ENCODE data around the gene FAM114A1.

DNA sequence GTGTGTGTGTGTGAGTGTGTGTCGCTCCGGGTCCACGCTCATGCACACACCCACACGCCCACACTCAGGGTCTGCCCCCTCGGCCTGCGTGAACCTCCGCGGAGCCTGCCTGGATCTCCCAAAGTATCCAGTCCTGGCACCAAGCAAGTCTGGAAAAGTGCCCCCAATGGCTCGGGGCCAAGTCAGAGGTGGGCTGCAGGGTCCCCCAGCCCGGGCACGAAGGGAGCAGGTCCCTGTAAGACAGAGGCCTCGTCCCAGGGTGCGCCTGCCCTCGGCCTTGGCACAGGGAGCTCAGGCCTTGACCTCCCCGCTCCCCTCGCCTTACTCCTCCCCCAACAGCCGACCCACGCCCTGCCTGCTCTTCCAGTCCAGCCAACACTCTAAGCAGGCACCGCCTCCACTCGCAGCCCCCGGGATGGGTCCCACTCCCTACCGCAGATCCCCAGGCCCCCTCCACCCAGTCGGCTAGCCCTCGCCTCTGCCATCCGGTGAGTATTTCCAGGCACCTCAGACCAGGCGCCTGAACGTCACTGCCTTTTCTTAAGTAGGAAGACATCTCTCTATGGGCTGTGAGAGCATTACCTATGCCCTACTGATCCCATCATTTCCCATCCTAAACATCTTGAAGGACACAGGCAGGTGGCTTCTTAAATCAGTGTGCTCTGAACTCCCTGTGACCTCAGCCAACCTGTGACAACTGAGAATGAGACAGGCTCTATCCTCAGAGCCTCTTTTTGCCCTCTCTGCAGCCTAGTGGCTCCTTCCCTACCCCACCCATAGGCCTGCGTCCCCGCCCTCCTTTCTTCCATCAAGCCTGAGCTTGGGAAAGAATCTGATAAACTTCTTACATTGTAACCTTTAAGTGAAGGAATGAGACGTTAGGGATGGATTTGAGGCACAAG lies 704 bp downstream of the FAM114A1 start:
- TF ChIP-seq, protein P1, sequence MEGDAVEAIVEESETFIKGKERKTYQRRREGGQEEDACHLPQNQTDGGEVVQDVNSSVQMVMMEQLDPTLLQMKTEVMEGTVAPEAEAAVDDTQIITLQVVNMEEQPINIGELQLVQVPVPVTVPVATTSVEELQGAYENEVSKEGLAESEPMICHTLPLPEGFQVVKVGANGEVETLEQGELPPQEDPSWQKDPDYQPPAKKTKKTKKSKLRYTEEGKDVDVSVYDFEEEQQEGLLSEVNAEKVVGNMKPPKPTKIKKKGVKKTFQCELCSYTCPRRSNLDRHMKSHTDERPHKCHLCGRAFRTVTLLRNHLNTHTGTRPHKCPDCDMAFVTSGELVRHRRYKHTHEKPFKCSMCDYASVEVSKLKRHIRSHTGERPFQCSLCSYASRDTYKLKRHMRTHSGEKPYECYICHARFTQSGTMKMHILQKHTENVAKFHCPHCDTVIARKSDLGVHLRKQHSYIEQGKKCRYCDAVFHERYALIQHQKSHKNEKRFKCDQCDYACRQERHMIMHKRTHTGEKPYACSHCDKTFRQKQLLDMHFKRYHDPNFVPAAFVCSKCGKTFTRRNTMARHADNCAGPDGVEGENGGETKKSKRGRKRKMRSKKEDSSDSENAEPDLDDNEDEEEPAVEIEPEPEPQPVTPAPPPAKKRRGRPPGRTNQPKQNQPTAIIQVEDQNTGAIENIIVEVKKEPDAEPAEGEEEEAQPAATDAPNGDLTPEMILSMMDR (IDR thresholded peaks at IDR 0.05): no peak
- no peak for TF ChIP-seq ZFX (IDR thresholded peaks at IDR 0.05; ENCODE audit: borderline replicate concordance)
